ENCODE results near the gene OBP2B.

DNA sequence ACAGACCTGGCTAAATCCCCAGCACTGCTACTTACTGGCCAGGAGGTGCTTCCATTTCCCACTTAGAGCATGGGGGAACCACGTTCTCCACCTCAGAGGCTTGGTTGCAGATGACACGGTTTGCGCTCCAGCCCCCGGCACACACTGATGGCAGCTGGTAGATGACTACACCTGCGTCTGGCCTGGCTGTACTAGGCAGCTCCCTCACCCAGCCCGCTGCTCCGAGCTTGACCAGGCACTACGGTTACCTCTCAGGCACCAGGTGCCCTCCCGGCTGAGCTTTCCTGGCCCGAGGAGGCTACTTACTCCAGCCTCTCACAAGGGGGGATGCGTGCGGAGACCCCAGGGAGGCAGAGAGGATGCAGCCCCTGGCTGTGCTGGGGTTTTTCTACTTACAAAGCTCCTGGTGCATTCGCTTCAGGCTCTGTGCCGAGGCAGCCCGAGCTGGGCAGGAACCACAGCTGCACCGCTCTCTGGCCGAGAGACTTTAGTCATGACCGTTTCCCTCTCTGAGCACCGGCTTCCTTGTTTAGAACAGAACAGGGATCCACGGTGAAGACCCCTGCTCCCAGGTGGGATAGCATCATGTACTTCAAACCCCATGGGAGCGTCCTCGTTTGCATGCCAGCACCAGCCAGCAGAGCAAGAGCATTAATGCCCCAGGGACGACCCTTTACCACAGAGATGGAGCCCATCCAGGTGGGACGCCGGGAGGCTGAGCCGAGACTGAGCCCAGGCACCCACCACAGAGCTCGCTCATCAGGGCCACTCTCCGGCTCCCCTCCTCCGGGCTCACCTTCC, 37.7 kb downstream of the OBP2B start:
- TF ChIP-seq CTCF (IDR thresholded peaks at IDR 0.05) (no peak), USF2 (IDR thresholded peaks at IDR 0.05) (no peak), HOXB13 (CRISPR knock-in tag; IDR thresholded peaks at IDR 0.05; ENCODE audit: low read depth) (no peak), CHD2 (IDR thresholded peaks at IDR 0.05; ENCODE audit: low read length, partially characterized antibody) (no peak), POLR2A (IDR thresholded peaks at IDR 0.05; ENCODE audit: low read length) (no peak), SREBF2 (IDR thresholded peaks at IDR 0.05) (no peak), ELK1 (IDR thresholded peaks at IDR 0.05; ENCODE audit: low read depth, low read length) (no peak), ZC3H11A (IDR thresholded peaks at IDR 0.05) (no peak), RFX5 (IDR thresholded peaks at IDR 0.05) (no peak)
- TF ChIP-seq, protein P1, sequence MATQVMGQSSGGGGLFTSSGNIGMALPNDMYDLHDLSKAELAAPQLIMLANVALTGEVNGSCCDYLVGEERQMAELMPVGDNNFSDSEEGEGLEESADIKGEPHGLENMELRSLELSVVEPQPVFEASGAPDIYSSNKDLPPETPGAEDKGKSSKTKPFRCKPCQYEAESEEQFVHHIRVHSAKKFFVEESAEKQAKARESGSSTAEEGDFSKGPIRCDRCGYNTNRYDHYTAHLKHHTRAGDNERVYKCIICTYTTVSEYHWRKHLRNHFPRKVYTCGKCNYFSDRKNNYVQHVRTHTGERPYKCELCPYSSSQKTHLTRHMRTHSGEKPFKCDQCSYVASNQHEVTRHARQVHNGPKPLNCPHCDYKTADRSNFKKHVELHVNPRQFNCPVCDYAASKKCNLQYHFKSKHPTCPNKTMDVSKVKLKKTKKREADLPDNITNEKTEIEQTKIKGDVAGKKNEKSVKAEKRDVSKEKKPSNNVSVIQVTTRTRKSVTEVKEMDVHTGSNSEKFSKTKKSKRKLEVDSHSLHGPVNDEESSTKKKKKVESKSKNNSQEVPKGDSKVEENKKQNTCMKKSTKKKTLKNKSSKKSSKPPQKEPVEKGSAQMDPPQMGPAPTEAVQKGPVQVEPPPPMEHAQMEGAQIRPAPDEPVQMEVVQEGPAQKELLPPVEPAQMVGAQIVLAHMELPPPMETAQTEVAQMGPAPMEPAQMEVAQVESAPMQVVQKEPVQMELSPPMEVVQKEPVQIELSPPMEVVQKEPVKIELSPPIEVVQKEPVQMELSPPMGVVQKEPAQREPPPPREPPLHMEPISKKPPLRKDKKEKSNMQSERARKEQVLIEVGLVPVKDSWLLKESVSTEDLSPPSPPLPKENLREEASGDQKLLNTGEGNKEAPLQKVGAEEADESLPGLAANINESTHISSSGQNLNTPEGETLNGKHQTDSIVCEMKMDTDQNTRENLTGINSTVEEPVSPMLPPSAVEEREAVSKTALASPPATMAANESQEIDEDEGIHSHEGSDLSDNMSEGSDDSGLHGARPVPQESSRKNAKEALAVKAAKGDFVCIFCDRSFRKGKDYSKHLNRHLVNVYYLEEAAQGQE (IDR thresholded peaks at IDR 0.05) = no peak
